ENCODE results near the gene TIMP2.
"Not testable (repeated sequence)": the region's sequence is repeated elsewhere in the genome, so short reads cannot be mapped to it uniquely, and the experiment has no call there.

DNA sequence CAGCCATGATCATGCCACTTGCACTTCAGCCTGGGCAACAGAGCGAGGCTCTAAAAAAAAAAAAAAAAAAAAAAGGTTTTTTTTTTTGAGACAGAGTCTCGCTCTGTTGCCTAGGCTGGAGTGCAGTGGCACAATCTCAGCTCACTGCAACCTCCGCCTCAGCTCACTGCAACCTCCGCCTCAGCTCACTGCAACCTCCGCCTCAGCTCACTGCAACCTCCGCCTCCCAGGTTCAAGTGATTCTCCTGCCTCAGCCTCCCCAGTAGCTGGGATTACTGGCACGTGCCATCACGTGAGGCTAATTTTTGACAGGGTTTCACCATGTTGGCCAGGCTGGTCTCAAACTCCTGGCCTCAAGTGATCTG lies 37.8 kb upstream of the TIMP2 start:
- TF ChIP-seq ZNF274 (IDR thresholded peaks at IDR 0.05; ENCODE audit: low read depth, low read length); YY1 (IDR thresholded peaks at IDR 0.05; ENCODE audit: insufficient read depth, insufficient read length); SUZ12 (IDR thresholded peaks at IDR 0.05; ENCODE audit: extremely low read depth, insufficient read depth, insufficient read length): not testable (repeated sequence)

Data from NT2/D1 (cell line).